MM.1S (cell line): ENCODE results near the gene CTU2.

Experiments
- CTCF ChIP-seq: fragments of 300-600 bp; sonication (generic); IDR thresholded peaks from 2 replicates; pipeline ENCODE4 v1.5.1; 2016; ENCODE audit warnings: antibody characterized with exemption, low read length, mixed read lengths
- EZH2 ChIP-seq: fragments of 300-600 bp; sonication (generic); optimal IDR thresholded peaks from 2 replicates; pipeline ENCODE3; 2017; ENCODE audit warnings: low read depth, mild to moderate bottlenecking, antibody characterized with exemption, low read length, mixed read lengths
- EZH2phosphoT487 ChIP-seq: fragments of 300-600 bp; sonication (generic); IDR thresholded peaks from 2 replicates; pipeline ENCODE4 v1.6.1; 2018; ENCODE audit warnings: antibody characterized with exemption, low read length

GRCh38 chr16:88723507-88723887, 17.2 kb downstream of the CTU2 start:
- TF ChIP-seq EZH2 (no peak), CTCF (no peak), EZH2phosphoT487 (no peak)
